NCI-H748 treated with DMSO at 0.1 percent for 48 hours (cell line): ENCODE measurements around the gene PEX13.

Experiments
- DNase-seq: peaks from one replicate; lab custom pipeline; 2025; lab: John Stamatoyannopoulos, UW

Gene PEX13

GRCh38 chr2:61074100-61074499, 56.6 kb downstream of the PEX13 start:
- DNase-seq, result no peak

GRCh38 chr2:61085883-61086282, 68.4 kb downstream of the PEX13 start:
- no peak for DNase-seq

GRCh38 chr2:61089797-61090196, 72.3 kb downstream of the PEX13 start:
- no peak for DNase-seq

GRCh38 chr2:61090386-61090921, 72.9 kb downstream of the PEX13 start:
- DNase-seq, result no peak

GRCh38 chr2:61091485-61091884, 74.0 kb downstream of the PEX13 start:
- no peak for DNase-seq

- no peak for DNase-seq
Observed at GRCh38 chr2:61096438-61096837, 78.9 kb downstream of the PEX13 start.

- no peak for DNase-seq
Observed at GRCh38 chr2:61100801-61101200, 83.3 kb downstream of the PEX13 start.
